ENCODE results near the gene ALOX12B.
A peak's percentile ranks its signal among the peaks of the same experiment; 100 is the strongest.

ALOX12B gene

DNA sequence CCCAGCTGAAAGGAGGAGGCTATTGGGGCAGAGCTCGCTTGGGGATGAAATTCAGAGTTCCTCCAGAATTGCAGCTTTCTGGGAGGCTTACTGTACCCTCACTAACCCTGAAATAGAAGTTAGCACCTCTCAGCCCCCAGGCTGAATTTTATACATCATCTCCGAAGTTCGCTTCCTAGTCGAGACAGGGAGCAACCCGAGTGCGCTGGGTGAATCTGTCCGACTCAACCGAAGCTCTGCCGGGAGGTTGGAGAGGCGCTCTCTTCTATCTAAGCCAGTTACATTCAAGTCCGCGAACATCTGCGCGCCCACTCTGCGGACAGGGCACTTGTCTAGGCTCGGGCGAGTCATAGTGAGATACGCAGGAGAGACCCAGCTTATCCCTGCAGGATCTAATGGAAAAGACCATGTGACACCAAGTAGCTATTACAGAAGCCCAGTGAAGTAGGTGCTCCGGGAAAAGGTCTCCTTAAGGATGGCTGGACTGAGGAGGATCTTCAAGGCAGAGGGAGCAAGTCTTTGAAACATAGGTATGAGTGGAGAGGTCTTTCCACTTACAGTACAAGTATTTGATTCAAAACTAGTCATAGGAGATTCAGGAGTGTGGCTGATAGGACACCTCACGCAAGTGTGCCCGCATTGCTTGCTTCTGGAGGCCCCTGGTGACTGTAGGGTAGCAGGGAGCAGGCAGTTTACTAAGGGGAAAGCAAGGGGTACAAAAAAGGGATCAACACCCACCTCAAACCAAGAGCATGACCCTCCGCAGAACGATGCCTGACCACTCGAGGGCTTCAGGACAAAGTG lies 37.0 kb upstream of the ALOX12B start:
- peaks cover 5% of the 10 kb centered on the region for H3K4me1 ChIP-seq (ENCODE audit: insufficient read depth, poor library complexity, severe bottlenecking)
- no peaks in the 10 kb centered on the region for H3K9me3 ChIP-seq (ENCODE audit: severe bottlenecking)
- peak overlapping the region; percentile 46 for H3K4me3 ChIP-seq (ENCODE audit: severe bottlenecking)
- no peak for ATAC-seq (ENCODE audit: low read depth)
- H3K27me3 ChIP-seq (ENCODE audit: insufficient read depth, poor library complexity, severe bottlenecking), result no peaks in the 10 kb centered on the region
- H3K27ac ChIP-seq (ENCODE audit: poor library complexity, severe bottlenecking), result peak overlapping the region; percentile 57
- TF ChIP-seq, protein P1, sequence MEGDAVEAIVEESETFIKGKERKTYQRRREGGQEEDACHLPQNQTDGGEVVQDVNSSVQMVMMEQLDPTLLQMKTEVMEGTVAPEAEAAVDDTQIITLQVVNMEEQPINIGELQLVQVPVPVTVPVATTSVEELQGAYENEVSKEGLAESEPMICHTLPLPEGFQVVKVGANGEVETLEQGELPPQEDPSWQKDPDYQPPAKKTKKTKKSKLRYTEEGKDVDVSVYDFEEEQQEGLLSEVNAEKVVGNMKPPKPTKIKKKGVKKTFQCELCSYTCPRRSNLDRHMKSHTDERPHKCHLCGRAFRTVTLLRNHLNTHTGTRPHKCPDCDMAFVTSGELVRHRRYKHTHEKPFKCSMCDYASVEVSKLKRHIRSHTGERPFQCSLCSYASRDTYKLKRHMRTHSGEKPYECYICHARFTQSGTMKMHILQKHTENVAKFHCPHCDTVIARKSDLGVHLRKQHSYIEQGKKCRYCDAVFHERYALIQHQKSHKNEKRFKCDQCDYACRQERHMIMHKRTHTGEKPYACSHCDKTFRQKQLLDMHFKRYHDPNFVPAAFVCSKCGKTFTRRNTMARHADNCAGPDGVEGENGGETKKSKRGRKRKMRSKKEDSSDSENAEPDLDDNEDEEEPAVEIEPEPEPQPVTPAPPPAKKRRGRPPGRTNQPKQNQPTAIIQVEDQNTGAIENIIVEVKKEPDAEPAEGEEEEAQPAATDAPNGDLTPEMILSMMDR (IDR thresholded peaks at IDR 0.05; ENCODE audit: poor library complexity, severe bottlenecking), result no peak
- H3K36me3 ChIP-seq (ENCODE audit: low read depth), result no peaks in the 10 kb centered on the region
- DNase-seq (ENCODE audit: low spot score), result no peak

DNA sequence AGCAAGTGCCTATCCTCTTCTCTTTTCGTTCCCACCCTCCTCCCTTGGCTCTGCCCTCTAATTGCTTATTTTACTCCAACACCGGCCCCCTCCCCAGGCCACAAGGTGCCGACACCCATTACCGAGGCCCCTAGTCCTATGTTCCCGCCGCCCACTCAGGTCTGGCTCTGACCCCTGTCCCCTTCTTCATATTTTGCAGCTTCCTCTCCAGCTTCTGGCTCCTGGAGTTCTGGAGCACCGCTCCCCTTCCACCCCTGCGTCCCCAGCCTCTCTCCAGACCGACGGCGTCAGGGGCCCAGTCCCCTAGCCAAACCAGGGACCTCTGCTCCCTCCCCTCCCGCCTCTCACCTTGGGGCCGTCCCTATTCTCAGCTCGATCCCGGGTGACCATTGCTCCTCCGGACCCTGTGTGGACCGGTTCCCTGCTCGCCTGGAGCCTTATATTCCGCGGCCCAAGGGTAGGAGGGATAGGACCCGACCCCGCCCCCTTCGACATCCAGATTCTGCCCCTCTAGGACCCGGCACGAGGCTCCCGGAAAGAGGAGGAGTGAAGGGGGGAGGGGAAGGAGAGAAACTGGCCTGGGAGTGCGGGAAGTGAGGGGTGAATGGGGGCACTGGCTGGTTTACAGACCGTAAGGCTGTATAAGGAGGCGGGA lies 36.3 kb upstream of the ALOX12B start, which contains the start of gene HES7:
HES7 (minus strand) TSS at position 412 of the 655 bp plus-strand sequence; CDS start at position 390, 22 bp downstream.
- peak; percentile 3; the same call in 1 of the 3 replicates for ATAC-seq (ENCODE audit: low read depth)
- TF ChIP-seq, protein P1 (IDR thresholded peaks at IDR 0.05; ENCODE audit: poor library complexity, severe bottlenecking), result no peak
- Histone ChIP-seq H3K27ac (ENCODE audit: poor library complexity, severe bottlenecking) (peak within 1 kb of the TSS; percentile 57), H3K4me3 (ENCODE audit: severe bottlenecking) (peak within 1 kb of the TSS; percentile 46), H3K4me1 (ENCODE audit: insufficient read depth, poor library complexity, severe bottlenecking) (peaks cover 5% of the 10 kb centered on the region), H3K9me3 (ENCODE audit: severe bottlenecking) (no peaks in the 10 kb centered on the region), H3K36me3 (ENCODE audit: low read depth) (no peaks in the 10 kb centered on the region), H3K27me3 (ENCODE audit: insufficient read depth, poor library complexity, severe bottlenecking) (no peaks in the 10 kb centered on the region)
- peak; percentile 77 for DNase-seq (ENCODE audit: low spot score)

GRCh38 chr17:8122924-8123694 lies 35.6 kb upstream of the ALOX12B start:
- no peaks in the 10 kb centered on the region for H3K9me3 ChIP-seq (ENCODE audit: severe bottlenecking)
- ATAC-seq (ENCODE audit: low read depth) (no peak), DNase-seq (ENCODE audit: low spot score) (no peak)
- H3K36me3 ChIP-seq (ENCODE audit: low read depth), result no peaks in the 10 kb centered on the region
- H3K4me1 ChIP-seq (ENCODE audit: insufficient read depth, poor library complexity, severe bottlenecking), result peaks cover 5% of the 10 kb centered on the region
- TF ChIP-seq, protein P1 (IDR thresholded peaks at IDR 0.05; ENCODE audit: poor library complexity, severe bottlenecking), result no peak
- H3K4me3 ChIP-seq (ENCODE audit: severe bottlenecking), result peak overlapping the region; percentile 46
- peak overlapping the region; percentile 57 for H3K27ac ChIP-seq (ENCODE audit: poor library complexity, severe bottlenecking)
- H3K27me3 ChIP-seq (ENCODE audit: insufficient read depth, poor library complexity, severe bottlenecking), result no peaks in the 10 kb centered on the region

DNA sequence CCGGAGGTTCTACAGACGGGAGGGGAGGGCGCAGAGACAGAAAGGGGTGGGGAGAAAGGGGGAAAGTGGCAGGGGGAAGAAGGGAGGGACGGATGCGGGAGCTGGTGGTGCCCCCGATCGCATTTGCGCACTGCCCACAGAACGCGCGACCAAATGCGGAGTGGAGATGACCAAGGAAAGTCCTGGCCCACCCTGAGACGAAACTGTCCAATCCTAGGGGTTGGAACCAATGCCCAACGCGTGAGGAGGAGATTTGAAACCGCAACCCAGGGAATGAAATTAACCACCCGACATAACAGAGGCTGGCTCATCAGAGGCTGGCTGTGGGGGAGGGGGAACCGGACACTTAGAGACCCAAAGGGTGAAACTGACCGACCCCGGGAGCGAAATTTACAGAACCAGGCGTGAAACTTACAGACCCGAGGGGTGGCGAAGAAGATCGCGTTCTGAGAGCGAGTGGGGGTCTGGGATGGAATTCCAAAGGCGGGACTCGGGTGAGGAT lies 35.0 kb upstream of the ALOX12B start:
- Histone ChIP-seq H3K27ac (ENCODE audit: poor library complexity, severe bottlenecking) (peak overlapping the region; percentile 57), H3K4me1 (ENCODE audit: insufficient read depth, poor library complexity, severe bottlenecking) (peaks cover 5% of the 10 kb centered on the region), H3K9me3 (ENCODE audit: severe bottlenecking) (no peaks in the 10 kb centered on the region)

More for the DNA sequence above, 35.0 kb upstream of the ALOX12B start:
- H3K27me3 ChIP-seq (ENCODE audit: insufficient read depth, poor library complexity, severe bottlenecking), result no peaks in the 10 kb centered on the region
- DNase-seq (ENCODE audit: low spot score), result no peak
- TF ChIP-seq, protein P1 (IDR thresholded peaks at IDR 0.05; ENCODE audit: poor library complexity, severe bottlenecking), result no peak
- H3K36me3 ChIP-seq (ENCODE audit: low read depth), result no peaks in the 10 kb centered on the region
- no peak for ATAC-seq (ENCODE audit: low read depth)
- H3K4me3 ChIP-seq (ENCODE audit: severe bottlenecking), result peak overlapping the region; percentile 46
